Caco-2 (cell line): ENCODE measurements around the gene FAM13A. TPM values are rescaled to one million over a fixed set of nuclear protein-coding genes. Genes with fewer than 3 reads are reported as not detected.
"Not testable (repeated sequence)": the region's sequence is repeated elsewhere in the genome, so short reads cannot be mapped to it uniquely, and the experiment has no call there.

Experiments used
- BruUV-seq: library from RNA; stranded (reverse); fragments of 400-500 nt; replicated peaks from 2 replicates; lab custom pipeline; 2021; lab: Mats Ljungman, UMichigan
- CTCF ChIA-PET: fragments of 300-600 bp; sonication (Branson Sonifier 250); formaldehyde crosslinking; loops from one replicate; lab custom pipeline; 2022; ENCODE audit warnings: antibody characterized with exemption; lab: Charles Lee
- POLR2A ChIA-PET: fragments of 300-600 bp; sonication (Branson Sonifier 250); formaldehyde crosslinking; loops from one replicate; lab custom pipeline; 2022; ENCODE audit warnings: antibody characterized with exemption; lab: Charles Lee
- DNase-seq, 2 experiments: peaks; one replicate each; pipeline versions ENCODE4 v3.0.0 to v3.0.0-alpha.2; 2020 to 2022
- H3K27me3 ChIP-seq: replicated peaks from 2 replicates; pipeline ENCODE4 v1.6.0; 2011; ENCODE audit warnings: low read length; ENCODE audit not compliant: control insufficient read depth, insufficient read depth
- H3K36me3 ChIP-seq: 2 replicates; pipeline ENCODE4 v1.5.1; 2011; ENCODE audit warnings: low read length; ENCODE audit not compliant: control insufficient read depth, insufficient read depth
- H3K4me1 ChIP-seq: fragments of 250-450 bp; sonication (Bioruptor Pico); 2 replicates; pipeline ENCODE4 v1.5.1; 2020; ENCODE audit warnings: mild to moderate bottlenecking
- H3K4me3 ChIP-seq: 2 replicates; pipeline ENCODE4 v1.5.1; 2011; ENCODE audit warnings: low read depth, mild to moderate bottlenecking, control low read depth, low read length
- H3K9me3 ChIP-seq: fragments of 250-450 bp; sonication (Bioruptor Pico); 2 replicates; pipeline ENCODE4 v1.5.1; 2020; ENCODE audit warnings: mild to moderate bottlenecking, moderate library complexity
- H3K27ac Mint-ChIP-seq: one replicate; pipeline ENCODE4 v1.8.0; 2022; ENCODE audit warnings: mixed read lengths; ENCODE audit not compliant: unreplicated experiment
- H3K27me3 Mint-ChIP-seq: one replicate; pipeline ENCODE4 v1.8.0; 2022; ENCODE audit warnings: mixed read lengths; ENCODE audit not compliant: insufficient read depth, unreplicated experiment
- H3K36me3 Mint-ChIP-seq: one replicate; pipeline ENCODE4 v1.8.0; 2022; ENCODE audit warnings: mild to moderate bottlenecking, mixed read lengths; ENCODE audit not compliant: insufficient read depth, unreplicated experiment
- H3K4me1 Mint-ChIP-seq: one replicate; pipeline ENCODE4 v1.8.0; 2022; ENCODE audit warnings: low read depth, mixed read lengths; ENCODE audit not compliant: unreplicated experiment
- H3K4me3 Mint-ChIP-seq: one replicate; pipeline ENCODE4 v1.8.0; 2022; ENCODE audit warnings: mild to moderate bottlenecking, moderate library complexity, mixed read lengths; ENCODE audit not compliant: unreplicated experiment
- H3K9me3 Mint-ChIP-seq: one replicate; pipeline ENCODE4 v1.8.0; 2022; ENCODE audit warnings: mixed read lengths; ENCODE audit not compliant: unreplicated experiment
- CTCF ChIP-seq, 2 experiments: fragments of 200-600 bp in 1 of 2; IDR thresholded peaks; 1 replicate in 1 of 2; 2 replicates in 1 of 2; pipeline versions ENCODE4 v1.5.1 to v1.8.0; 2011 to 2022; ENCODE audit warnings: antibody characterized with exemption in 1 of 2, control low read depth in 1 of 2, inconsistent platforms in 1 of 2, low read depth in 1 of 2, low read length in 1 of 2, mild to moderate bottlenecking in 1 of 2, moderate library complexity in 1 of 2; ENCODE audit not compliant: insufficient read depth in 1 of 2, severe bottlenecking in 1 of 2, unreplicated experiment in 1 of 2
- intact Hi-C: fragments of 100-400 bp; cut with micrococcal nuclease; formaldehyde crosslinking; loops from one replicate; pipeline ENCODE4 v1.10.0; 2022; ENCODE audit not compliant: unreplicated experiment
- total RNA-seq: library from RNA; stranded (reverse); gene quantifications from 2 replicates; pipeline ENCODE4 v1.2.3, GENCODE V29; 2022

Gene FAM13A
- total RNA-seq, 1 experiment from 2014 or later = 11.0 TPM

- Histone ChIP-seq H3K27me3 (no peaks in the 10 kb centered on the region), H3K9me3 (no peaks in the 10 kb centered on the region), H3K36me3 (no peaks in the 10 kb centered on the region), H3K4me3 (no peak overlapping the region), H3K4me1 (no peaks in the 10 kb centered on the region)
- no peaks in the 10 kb centered on the region for H3K36me3 Mint-ChIP-seq
- H3K4me3 Mint-ChIP-seq = no peak overlapping the region
- CTCF ChIA-PET = no interaction called here
- H3K27me3 Mint-ChIP-seq = no peaks in the 10 kb centered on the region
- no peaks in the 10 kb centered on the region for H3K4me1 Mint-ChIP-seq
- BruUV-seq = no TSS peak
- H3K9me3 Mint-ChIP-seq = peaks cover 9% of the 10 kb centered on the region
- POLR2A ChIA-PET = no interaction called here
- no peak for DNase-seq
- intact Hi-C loops = no loop called here
- no peak for TF ChIP-seq CTCF (IDR thresholded peaks at IDR 0.05; ENCODE audit: insufficient read depth in 1 of 2, low read depth in 1 of 2, low read length in 1 of 2, severe bottlenecking in 1 of 2, unreplicated experiment in 1 of 2)
- no peak overlapping the region for H3K27ac Mint-ChIP-seq
These were observed 137.9 kb downstream of the FAM13A start for GRCh38 chr4:88919056-88919455.

- POLR2A ChIA-PET = not testable (repeated sequence)
These were observed 143.8 kb downstream of the FAM13A start for GRCh38 chr4:88913181-88913580.

GRCh38 chr4:88911246-88912212 lies 145.5 kb downstream of the FAM13A start:
- Mint-ChIP-seq H3K27me3 (no peaks in the 10 kb centered on the region), H3K4me1 (no peaks in the 10 kb centered on the region), H3K27ac (no peak overlapping the region), H3K9me3 (no peaks in the 10 kb centered on the region), H3K4me3 (no peak overlapping the region), H3K36me3 (no peaks in the 10 kb centered on the region)
- Histone ChIP-seq H3K4me1 (no peaks in the 10 kb centered on the region), H3K9me3 (no peaks in the 10 kb centered on the region), H3K4me3 (no peak overlapping the region), H3K36me3 (no peaks in the 10 kb centered on the region), H3K27me3 (no peaks in the 10 kb centered on the region)
- ChIA-PET CTCF (no interaction called here), POLR2A (no interaction called here)
- DNase-seq = no peak
- TF ChIP-seq CTCF (IDR thresholded peaks at IDR 0.05; ENCODE audit: insufficient read depth in 1 of 2, low read depth in 1 of 2, low read length in 1 of 2, severe bottlenecking in 1 of 2, unreplicated experiment in 1 of 2) = no peak
- BruUV-seq = no TSS peak
- intact Hi-C loops = no loop called here

More at GRCh38 chr4:88913181-88913580, 143.8 kb downstream of the FAM13A start:
- CTCF ChIA-PET, DNase-seq, H3K9me3 Mint-ChIP-seq, H3K4me3 Mint-ChIP-seq, H3K36me3 Mint-ChIP-seq, H3K4me1 ChIP-seq, BruUV-seq, H3K36me3 ChIP-seq, H3K27me3 ChIP-seq, H3K27me3 Mint-ChIP-seq, H3K4me1 Mint-ChIP-seq, intact Hi-C loops, H3K9me3 ChIP-seq, H3K4me3 ChIP-seq, H3K27ac Mint-ChIP-seq: not testable (repeated sequence)
